Panc1 (cell line): ENCODE data around the gene TRIM51. TPM values are rescaled to one million over a fixed set of nuclear protein-coding genes. Genes with fewer than 3 reads are reported as not detected.

Source experiments
- ATAC-seq: fragments of 200-7000 bp; cut with Tn5 transposase; 2 replicates; pipeline ENCODE4 v1.9.1; 2020; ENCODE audit warnings: mild to moderate bottlenecking, moderate library complexity
- BruUV-seq: library from RNA; stranded (reverse); fragments of 400-500 nt; replicated peaks from 2 replicates; lab custom pipeline; 2021; lab: Mats Ljungman, UMichigan
- CTCF ChIA-PET: fragments of 300-600 bp; sonication (Branson Sonifier 250); formaldehyde crosslinking; loops from one replicate; lab custom pipeline; 2022; ENCODE audit warnings: antibody characterized with exemption; lab: Charles Lee
- POLR2A ChIA-PET: fragments of 300-600 bp; sonication (Branson Sonifier 250); formaldehyde crosslinking; loops from one replicate; lab custom pipeline; 2022; ENCODE audit warnings: antibody characterized with exemption; lab: Charles Lee
- DNase-seq: peaks from one replicate; pipeline ENCODE4 v3.0.0-alpha.2; 2010; ENCODE audit warnings: low read depth, low spot score
- H3K27ac ChIP-seq: 2 replicates; pipeline ENCODE4 v1.5.1; 2011; ENCODE audit warnings: mild to moderate bottlenecking, low read length, inconsistent platforms
- H3K27me3 ChIP-seq: fragments of 200-500 bp; sonication (Bioruptor generic); 2 replicates; pipeline ENCODE4 v1.6.0; 2014; ENCODE audit warnings: low read length, inconsistent platforms; ENCODE audit not compliant: control insufficient read depth, insufficient read depth
- H3K36me3 ChIP-seq: fragments of 200-500 bp; sonication (Bioruptor generic); 2 replicates; pipeline ENCODE4 v1.5.1; 2014; ENCODE audit warnings: inconsistent platforms, mild to moderate bottlenecking, low read length, moderate library complexity; ENCODE audit not compliant: control insufficient read depth, insufficient read depth
- H3K4me1 ChIP-seq: 2 replicates; pipeline ENCODE4 v1.5.1; 2011; ENCODE audit warnings: inconsistent platforms, mild to moderate bottlenecking, low read length, moderate library complexity; ENCODE audit not compliant: control insufficient read depth, insufficient read depth
- H3K4me3 ChIP-seq, 2 experiments: 2 replicates each; pipeline ENCODE4 v1.5.1; 2011 to 2012; ENCODE audit warnings: low read depth in 2 of 2, low read length in 2 of 2, mild to moderate bottlenecking in 2 of 2, inconsistent platforms in 1 of 2, moderate library complexity in 1 of 2
- H3K9me3 ChIP-seq: fragments of 200-500 bp; sonication (Bioruptor generic); 2 replicates; pipeline ENCODE4 v1.5.1; 2014; ENCODE audit warnings: low read depth, mild to moderate bottlenecking, inconsistent platforms, low read length, moderate library complexity; ENCODE audit not compliant: control insufficient read depth, insufficient read depth
- POLR2AphosphoS5 ChIP-seq: IDR thresholded peaks from 2 replicates; pipeline ENCODE4 v1.6.1; 2012; ENCODE audit warnings: mild to moderate bottlenecking, low read depth, low read length, moderate library complexity
- SIN3A ChIP-seq: IDR thresholded peaks from 2 replicates; pipeline ENCODE4 v1.6.1; 2012; ENCODE audit warnings: low read depth, mild to moderate bottlenecking, low read length, moderate library complexity, borderline replicate concordance; ENCODE audit not compliant: insufficient read depth
- TCF7L2 ChIP-seq: IDR thresholded peaks from 2 replicates; pipeline ENCODE4 v1.6.1; 2011; ENCODE audit warnings: mild to moderate bottlenecking, low read depth, low read length, inconsistent platforms
- in situ Hi-C: cut with HindIII; loops from 2 replicates; pipeline ENCODE4 v1.10.0; 2016; ENCODE audit warnings: low sequenced_read_pairs, low pct_unique_long_range_greater_than_20kb
- intact Hi-C: fragments of 100-400 bp; cut with micrococcal nuclease; formaldehyde crosslinking; loops from one replicate; pipeline ENCODE4 v1.10.0; 2022; ENCODE audit not compliant: unreplicated experiment
- total RNA-seq: library from RNA; stranded (reverse); gene quantifications from one replicate; pipeline ENCODE4 v1.2.1, GENCODE V29; 2021; ENCODE audit not compliant: unreplicated experiment
- TF ChIP-seq, protein P1 (sequence below), 2 experiments: IDR thresholded peaks; 2 replicates each; pipeline ENCODE4 v1.6.1; 2011 to 2012; ENCODE audit warnings: low read depth in 2 of 2, control low read depth in 1 of 2, low read length in 1 of 2, mild to moderate bottlenecking in 1 of 2, moderate library complexity in 1 of 2; ENCODE audit not compliant: insufficient read depth in 1 of 2
- TF ChIP-seq, protein P2 (sequence below): fragments of 450-650 bp; IDR thresholded peaks from 2 replicates; pipeline ENCODE4 v1.5.1; 2017; ENCODE audit warnings: mild to moderate bottlenecking

Gene TRIM51
- total RNA-seq, 1 experiment from 2014 or later, result not detected

DNA sequence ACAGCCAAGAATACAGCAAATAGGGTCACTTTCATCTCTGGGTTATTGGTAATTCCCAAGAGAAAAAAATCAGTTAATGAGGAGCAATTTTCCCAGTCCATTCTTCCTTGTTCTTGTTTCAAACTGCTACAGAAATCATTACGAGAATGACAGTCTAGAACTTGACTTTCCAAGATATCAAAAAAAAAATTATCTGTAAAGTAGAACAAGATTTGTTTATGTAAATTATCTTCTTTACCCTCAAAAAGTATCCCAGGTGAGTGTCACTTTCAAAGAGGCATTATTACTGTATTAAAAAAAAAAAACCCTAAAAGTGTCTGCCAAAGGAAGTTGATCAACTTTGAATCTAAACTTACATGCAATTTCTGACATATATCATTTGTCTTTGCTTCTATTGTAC, 31.4 kb downstream of the TRIM51 start, which contains the start of gene OR5W2:
OR5W2 (minus strand) TSS at position 101 of the 400 bp plus-strand sequence; CDS start at position 101, 0 bp downstream.
- no TSS peak for BruUV-seq
- no peaks in the 10 kb centered on the region for H3K9me3 ChIP-seq
- ChIA-PET POLR2A (no interaction called here), CTCF (no interaction called here)
- H3K27ac ChIP-seq, result no peak within 1 kb of the TSS
- in situ Hi-C loops, result no loop called here
- intact Hi-C loops, result no loop called here
- no peak for DNase-seq
- no peaks in the 10 kb centered on the region for H3K36me3 ChIP-seq
- no peaks in the 10 kb centered on the region for H3K4me1 ChIP-seq
- H3K27me3 ChIP-seq, result no peaks in the 10 kb centered on the region
- H3K4me3 ChIP-seq, result no peak within 1 kb of the TSS
- no peak for ATAC-seq
- TF ChIP-seq, protein P1, sequence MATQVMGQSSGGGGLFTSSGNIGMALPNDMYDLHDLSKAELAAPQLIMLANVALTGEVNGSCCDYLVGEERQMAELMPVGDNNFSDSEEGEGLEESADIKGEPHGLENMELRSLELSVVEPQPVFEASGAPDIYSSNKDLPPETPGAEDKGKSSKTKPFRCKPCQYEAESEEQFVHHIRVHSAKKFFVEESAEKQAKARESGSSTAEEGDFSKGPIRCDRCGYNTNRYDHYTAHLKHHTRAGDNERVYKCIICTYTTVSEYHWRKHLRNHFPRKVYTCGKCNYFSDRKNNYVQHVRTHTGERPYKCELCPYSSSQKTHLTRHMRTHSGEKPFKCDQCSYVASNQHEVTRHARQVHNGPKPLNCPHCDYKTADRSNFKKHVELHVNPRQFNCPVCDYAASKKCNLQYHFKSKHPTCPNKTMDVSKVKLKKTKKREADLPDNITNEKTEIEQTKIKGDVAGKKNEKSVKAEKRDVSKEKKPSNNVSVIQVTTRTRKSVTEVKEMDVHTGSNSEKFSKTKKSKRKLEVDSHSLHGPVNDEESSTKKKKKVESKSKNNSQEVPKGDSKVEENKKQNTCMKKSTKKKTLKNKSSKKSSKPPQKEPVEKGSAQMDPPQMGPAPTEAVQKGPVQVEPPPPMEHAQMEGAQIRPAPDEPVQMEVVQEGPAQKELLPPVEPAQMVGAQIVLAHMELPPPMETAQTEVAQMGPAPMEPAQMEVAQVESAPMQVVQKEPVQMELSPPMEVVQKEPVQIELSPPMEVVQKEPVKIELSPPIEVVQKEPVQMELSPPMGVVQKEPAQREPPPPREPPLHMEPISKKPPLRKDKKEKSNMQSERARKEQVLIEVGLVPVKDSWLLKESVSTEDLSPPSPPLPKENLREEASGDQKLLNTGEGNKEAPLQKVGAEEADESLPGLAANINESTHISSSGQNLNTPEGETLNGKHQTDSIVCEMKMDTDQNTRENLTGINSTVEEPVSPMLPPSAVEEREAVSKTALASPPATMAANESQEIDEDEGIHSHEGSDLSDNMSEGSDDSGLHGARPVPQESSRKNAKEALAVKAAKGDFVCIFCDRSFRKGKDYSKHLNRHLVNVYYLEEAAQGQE (IDR thresholded peaks at IDR 0.05; ENCODE audit: insufficient read depth in 1 of 2, low read depth in 2 of 2, low read length in 1 of 2), result no peak
- TF ChIP-seq POLR2AphosphoS5 (no peak), TCF7L2 (no peak), SIN3A (no peak)
- TF ChIP-seq, protein P2, sequence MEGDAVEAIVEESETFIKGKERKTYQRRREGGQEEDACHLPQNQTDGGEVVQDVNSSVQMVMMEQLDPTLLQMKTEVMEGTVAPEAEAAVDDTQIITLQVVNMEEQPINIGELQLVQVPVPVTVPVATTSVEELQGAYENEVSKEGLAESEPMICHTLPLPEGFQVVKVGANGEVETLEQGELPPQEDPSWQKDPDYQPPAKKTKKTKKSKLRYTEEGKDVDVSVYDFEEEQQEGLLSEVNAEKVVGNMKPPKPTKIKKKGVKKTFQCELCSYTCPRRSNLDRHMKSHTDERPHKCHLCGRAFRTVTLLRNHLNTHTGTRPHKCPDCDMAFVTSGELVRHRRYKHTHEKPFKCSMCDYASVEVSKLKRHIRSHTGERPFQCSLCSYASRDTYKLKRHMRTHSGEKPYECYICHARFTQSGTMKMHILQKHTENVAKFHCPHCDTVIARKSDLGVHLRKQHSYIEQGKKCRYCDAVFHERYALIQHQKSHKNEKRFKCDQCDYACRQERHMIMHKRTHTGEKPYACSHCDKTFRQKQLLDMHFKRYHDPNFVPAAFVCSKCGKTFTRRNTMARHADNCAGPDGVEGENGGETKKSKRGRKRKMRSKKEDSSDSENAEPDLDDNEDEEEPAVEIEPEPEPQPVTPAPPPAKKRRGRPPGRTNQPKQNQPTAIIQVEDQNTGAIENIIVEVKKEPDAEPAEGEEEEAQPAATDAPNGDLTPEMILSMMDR, result no peak

DNA sequence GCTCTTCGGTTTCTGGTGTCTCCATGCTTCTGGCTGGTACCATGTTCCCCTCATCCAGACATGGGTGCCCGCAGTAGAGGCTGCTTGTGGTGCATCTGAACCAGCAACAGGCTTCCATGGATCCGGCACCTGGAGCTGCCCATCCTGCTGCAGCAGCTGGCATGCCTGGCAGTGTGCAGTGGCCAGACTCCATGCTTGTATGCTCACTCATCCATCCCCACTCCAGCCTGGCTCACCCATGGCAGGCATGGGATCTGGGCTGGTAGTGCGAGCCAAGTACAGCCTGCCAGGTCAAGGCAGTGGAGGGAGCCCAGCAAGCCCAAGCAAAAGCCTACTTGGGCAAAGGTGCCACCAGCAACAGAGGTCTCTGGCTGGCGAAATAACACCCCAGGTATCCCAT, 37.4 kb downstream of the TRIM51 start:
- ChIA-PET CTCF (no interaction called here), POLR2A (no interaction called here)
- no peaks in the 10 kb centered on the region for H3K4me1 ChIP-seq
- no peak for ATAC-seq
- intact Hi-C loops (no loop called here), in situ Hi-C loops (no loop called here)
- BruUV-seq, result no TSS peak
- H3K27me3 ChIP-seq, result no peaks in the 10 kb centered on the region
- H3K4me3 ChIP-seq, result no peak overlapping the region
- H3K36me3 ChIP-seq, result no peaks in the 10 kb centered on the region
- H3K27ac ChIP-seq, result no peak overlapping the region
- TF ChIP-seq, protein P2, result no peak
- no peak for TF ChIP-seq POLR2AphosphoS5
- no peak for TF ChIP-seq SIN3A
- H3K9me3 ChIP-seq, result no peaks in the 10 kb centered on the region
- DNase-seq, result no peak
